NCI-H460 (cell line): ENCODE measurements around the gene TNS3. TPM values are rescaled to one million over a fixed set of nuclear protein-coding genes. Genes with fewer than 3 reads are reported as not detected.
A peak's percentile ranks its signal among the peaks of the same experiment; 100 is the strongest.
"Not testable (repeated sequence)": the region's sequence is repeated elsewhere in the genome, so short reads cannot be mapped to it uniquely, and the experiment has no call there.

Experiments
- DNase-seq: peaks from one replicate; pipeline ENCODE4 v3.0.0-alpha.2; 2016; ENCODE audit warnings: low read depth; ENCODE audit errors: extremely low read depth
- total RNA-seq: library from RNA; depleted of rRNA; stranded (reverse); fragments of >200 nt; shearing (Covaris generic); gene quantifications from 2 replicates; pipeline ENCODE4 v1.2.3, GENCODE V29; 2014

Gene TNS3
- total RNA-seq, 1 experiment from 2014 or later, result 20.0 TPM

- DNase-seq, result no peak
Measured at GRCh38 chr7:47280114-47280513, 301.8 kb downstream of the TNS3 start.

DNA sequence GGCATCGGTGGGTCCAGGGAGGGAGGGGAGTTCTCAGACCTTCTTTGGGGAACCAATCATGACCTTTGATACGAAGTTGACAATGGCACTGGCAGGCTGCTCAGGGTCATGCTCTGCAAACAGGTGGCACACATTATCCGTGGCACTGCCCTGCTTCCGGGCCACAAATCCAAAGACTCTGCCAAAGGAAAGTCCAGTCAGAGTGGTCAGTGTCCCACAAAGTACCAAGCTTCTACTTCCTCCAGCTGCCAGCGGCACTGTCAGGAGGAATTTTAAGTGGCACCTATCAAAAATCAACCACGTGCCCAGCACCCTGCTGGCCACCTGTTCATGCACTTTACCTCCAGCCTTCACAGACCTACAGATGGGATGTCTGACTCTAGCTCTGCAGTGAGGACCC, 303.9 kb downstream of the TNS3 start:
- no peak for DNase-seq

GRCh38 chr7:47277321-47277781, 304.6 kb downstream of the TNS3 start:
- DNase-seq, result no peak

DNA sequence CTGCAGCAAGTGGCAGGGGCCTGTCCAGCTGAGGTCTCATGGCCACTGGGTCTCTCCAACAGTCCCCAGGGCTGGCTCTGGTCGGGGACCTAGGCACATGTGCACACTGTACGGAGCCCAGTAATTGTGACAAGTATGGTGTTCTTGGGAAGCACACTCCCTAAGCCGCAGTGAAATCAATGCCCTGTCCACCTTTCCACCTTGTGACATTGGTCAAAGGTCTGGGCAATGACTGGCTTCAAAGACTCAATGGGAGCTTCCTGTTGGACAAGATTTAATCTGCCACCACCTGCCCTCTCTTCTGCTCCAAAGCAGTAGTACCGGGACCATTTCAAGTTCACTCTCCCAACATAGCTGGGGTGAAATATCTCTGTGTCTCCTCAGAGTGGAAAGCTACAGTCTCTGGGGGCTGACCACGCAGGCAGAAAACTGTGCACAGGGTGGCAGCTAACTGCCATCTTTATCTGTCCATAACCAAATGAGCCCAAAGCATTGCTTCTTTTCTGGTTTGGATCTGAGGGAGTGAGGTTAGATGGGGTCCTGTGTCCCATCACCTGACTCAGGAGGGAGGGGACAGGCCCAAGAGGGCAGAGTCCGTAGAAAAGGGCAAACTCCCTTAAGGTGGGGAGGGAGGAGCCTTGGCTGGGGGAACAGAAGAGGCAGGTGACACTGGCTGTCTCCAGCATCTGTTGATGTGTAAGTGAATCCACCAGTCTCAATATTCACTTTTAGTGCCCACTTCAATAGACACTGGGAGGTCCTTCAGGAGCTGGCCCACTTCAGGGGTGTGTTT, 307.7 kb downstream of the TNS3 start:
- DNase-seq, result no peak

DNA sequence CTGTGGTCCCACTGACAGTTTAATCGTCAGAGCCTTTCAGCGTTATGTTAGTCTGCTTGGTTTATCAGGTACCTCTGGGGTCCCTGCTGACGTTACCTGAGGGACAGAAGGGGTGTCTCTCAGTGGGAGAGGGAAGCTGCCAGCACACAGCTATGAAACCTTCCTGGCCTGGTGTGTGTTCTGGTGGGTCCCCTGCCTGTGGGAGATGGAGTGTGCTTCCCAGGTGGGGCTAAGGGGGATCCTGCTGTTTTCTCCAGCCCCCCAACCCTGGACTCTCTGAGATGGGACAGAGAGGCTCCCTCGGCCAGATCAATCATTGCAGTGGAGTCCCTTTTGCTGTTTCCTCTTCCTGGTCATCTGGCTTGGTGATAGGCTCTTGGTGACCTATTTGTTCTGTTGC, 308.8 kb downstream of the TNS3 start:
- no peak for DNase-seq

DNA sequence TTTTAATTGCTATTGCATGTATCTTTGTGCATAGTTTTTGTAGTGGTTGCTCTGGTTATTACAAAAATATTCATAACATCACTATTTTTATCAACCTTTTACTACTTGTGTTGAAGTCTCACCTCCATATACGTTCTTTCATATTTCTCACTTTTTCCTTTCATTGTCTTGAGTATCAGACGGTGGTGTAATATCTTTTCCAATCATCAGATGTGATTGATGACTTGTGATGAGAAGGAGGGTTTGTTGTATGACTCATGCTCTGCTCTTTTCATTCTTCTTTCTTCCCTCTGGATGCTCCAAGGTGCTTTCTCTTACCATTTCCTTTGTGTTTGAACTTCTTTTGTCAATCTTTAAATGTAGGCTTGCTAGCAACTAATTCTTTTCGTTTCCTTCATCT, 310.2 kb downstream of the TNS3 start:
- DNase-seq, result no peak

GRCh38 chr7:47268851-47269836, 312.8 kb downstream of the TNS3 start:
- DNase-seq, result no peak

- no peak for DNase-seq
Measured at GRCh38 chr7:47267346-47267745, 314.6 kb downstream of the TNS3 start.

DNA sequence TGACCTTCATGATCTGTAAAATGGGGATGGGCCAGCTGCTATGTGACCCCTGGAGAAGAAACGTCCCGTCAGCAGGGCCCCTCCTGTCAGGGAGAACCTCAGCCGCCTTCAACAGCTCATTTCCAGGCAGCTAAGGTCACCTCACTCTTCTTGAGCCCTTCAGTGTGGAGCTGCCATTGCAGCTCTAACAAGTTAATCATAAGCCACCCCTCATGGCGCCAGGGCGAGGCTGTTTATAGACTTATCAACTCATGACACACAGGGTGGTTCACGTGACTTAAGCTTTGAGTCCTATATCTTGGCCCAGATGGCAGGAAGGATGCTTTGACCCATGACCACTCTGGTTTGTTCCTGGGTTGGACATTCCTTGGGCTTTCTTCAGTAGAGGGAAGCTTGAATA, 315.1 kb downstream of the TNS3 start:
- DNase-seq, result no peak

GRCh38 chr7:47266131-47266706, 315.7 kb downstream of the TNS3 start:
- peak; percentile 52 for DNase-seq

GRCh38 chr7:47265621-47266020, 316.3 kb downstream of the TNS3 start:
- no peak for DNase-seq

- no peak for DNase-seq
Measured at GRCh38 chr7:47264021-47264651, 317.8 kb downstream of the TNS3 start.

GRCh38 chr7:47262881-47263280, 319.0 kb downstream of the TNS3 start:
- DNase-seq, result no peak

GRCh38 chr7:47262160-47262559, 319.8 kb downstream of the TNS3 start:
- not testable (repeated sequence) for DNase-seq

DNA sequence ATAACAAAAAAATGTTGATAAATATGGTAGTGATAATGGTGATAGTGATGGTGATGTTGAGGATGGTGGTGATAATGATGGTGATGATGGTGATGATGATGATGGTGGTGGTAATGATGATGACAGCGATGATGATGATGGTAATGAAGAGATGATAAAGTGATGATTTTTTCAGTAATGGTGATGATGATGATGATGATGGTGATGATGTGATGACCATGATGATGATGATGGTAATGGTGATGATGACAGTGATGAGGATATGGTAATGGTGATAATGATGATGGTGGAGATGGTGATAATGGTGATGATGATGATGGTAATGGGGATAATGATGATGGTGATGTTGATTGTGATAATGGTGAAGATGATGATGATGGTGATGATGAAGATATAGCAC, 321.6 kb downstream of the TNS3 start:
- no peak for DNase-seq

DNA sequence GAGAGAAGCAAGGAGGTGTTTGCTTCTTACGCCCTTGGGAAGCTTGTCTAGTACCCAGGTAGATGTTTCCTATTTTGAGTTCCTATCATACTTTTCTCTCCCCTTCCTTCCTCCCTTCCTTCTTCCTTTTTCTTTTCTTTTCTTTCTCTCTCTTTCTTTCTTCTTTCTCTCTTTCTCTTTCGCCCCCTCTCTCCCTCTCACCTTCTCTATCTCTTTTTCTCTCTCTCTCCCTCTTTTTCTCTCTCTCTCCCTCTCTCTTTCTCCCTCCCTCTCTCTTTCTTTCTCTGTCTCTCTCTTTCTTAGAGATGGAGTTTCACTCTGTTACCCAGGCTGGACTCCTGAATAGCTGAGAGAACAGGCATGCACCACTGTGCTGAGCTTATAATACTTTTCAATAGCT, 322.2 kb downstream of the TNS3 start:
- DNase-seq, result no peak

DNA sequence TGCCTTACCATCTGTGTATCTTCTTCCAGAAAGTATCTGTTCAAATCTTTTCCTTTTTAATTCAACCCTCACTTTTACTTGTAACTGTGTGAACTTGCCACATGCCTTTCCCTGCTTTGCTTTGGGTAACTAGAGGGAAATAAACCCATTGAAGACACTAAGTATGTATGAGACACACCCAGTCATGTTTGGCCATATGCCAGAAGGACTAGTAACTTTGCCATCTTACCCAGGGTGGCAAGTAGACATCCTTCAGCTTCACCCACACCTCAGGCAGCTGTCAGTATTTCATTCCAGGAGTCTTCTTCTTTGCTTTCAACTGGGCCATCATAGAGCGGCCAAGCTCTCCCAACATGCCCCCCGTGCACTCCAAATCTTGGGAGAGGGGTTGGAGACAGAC, 323.1 kb downstream of the TNS3 start:
- no peak for DNase-seq

- DNase-seq, result no peak
Measured at GRCh38 chr7:47256016-47256415, 325.9 kb downstream of the TNS3 start.

DNA sequence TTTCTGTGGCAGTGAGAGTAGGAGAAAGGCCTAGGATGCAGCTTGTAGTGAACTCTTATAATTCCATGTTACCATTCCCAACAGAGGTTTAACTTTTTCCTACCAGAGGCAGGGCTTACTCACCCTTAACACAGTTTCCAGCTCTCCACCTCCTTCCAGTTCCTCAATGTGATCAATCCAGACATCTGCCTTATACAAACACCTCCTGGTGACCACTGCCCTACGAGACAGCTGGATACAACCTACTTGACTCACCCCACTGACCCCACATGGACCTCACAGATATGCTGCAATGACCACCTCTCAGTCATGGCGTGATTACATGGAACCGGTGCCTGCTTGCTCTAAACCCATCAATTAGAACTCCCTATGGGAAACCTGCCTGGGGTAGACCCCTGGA, 326.5 kb downstream of the TNS3 start:
- no peak for DNase-seq

DNA sequence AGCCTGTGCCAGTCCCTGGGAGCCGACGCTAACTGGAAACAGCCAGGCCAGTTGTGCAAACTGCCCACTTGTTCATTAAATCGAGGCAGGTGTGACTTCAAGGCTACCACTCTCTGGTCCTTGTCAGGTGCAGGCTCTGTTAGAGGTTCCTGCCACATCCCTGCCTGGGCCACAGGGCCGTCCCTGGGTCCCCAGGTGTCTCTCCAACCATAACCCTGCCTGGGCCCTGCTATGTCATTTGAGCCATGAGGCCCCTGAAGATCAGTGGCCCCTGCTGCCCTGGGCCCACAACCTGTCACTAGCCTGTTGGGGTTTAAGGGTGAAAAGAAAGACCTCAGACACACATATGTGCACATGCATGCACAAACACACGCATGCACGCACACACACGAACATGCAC, 326.9 kb downstream of the TNS3 start:
- DNase-seq, result no peak
